Liver (tissue), 3 donors: ENCODE data around the gene KIN.

Experiments
- FOXA1 ChIP-seq: IDR thresholded peaks from 2 replicates; pipeline ENCODE4 v1.6.1; 2016; ENCODE audit warnings: antibody characterized with exemption
- MAX ChIP-seq: IDR thresholded peaks from 2 replicates; pipeline ENCODE4 v1.6.1; 2016; ENCODE audit warnings: antibody characterized with exemption
- RAD21 ChIP-seq, 2 donors: IDR thresholded peaks; 2 replicates each; pipeline ENCODE4 v1.6.1; 2016; ENCODE audit warnings: antibody characterized with exemption in 2 of 2, mild to moderate bottlenecking in 2 of 2
- REST ChIP-seq: IDR thresholded peaks from 2 replicates; pipeline ENCODE4 v1.6.1; 2016; ENCODE audit warnings: antibody characterized with exemption, mild to moderate bottlenecking
- RXRA ChIP-seq, 2 donors: IDR thresholded peaks; 2 replicates each; pipeline ENCODE4 v1.6.1; 2017 to 2018; ENCODE audit warnings: antibody characterized with exemption in 2 of 2, mild to moderate bottlenecking in 1 of 2
- SP1 ChIP-seq: IDR thresholded peaks from 2 replicates; pipeline ENCODE4 v1.6.1; 2018; ENCODE audit warnings: antibody characterized with exemption, mild to moderate bottlenecking
- YY1 ChIP-seq: IDR thresholded peaks from 2 replicates; pipeline ENCODE4 v1.6.1; 2016; ENCODE audit warnings: antibody characterized with exemption, mild to moderate bottlenecking
- TF ChIP-seq, protein P1 (sequence below): fragments of 150-350 bp; IDR thresholded peaks from 2 replicates; pipeline ENCODE4 v1.5.1; 2017; ENCODE audit warnings: improper control_type of control experiment, low read depth, low read length; ENCODE audit not compliant: missing input control
- donor health status: healthy.
- donor health status: healthy.

GRCh38 chr10:7808686-7809267 is 21.0 kb upstream of the KIN start:
- TF ChIP-seq RXRA (IDR thresholded peaks at IDR 0.05), result no peak
- no peak for TF ChIP-seq FOXA1
- no peak for TF ChIP-seq SP1
- TF ChIP-seq, protein P1, sequence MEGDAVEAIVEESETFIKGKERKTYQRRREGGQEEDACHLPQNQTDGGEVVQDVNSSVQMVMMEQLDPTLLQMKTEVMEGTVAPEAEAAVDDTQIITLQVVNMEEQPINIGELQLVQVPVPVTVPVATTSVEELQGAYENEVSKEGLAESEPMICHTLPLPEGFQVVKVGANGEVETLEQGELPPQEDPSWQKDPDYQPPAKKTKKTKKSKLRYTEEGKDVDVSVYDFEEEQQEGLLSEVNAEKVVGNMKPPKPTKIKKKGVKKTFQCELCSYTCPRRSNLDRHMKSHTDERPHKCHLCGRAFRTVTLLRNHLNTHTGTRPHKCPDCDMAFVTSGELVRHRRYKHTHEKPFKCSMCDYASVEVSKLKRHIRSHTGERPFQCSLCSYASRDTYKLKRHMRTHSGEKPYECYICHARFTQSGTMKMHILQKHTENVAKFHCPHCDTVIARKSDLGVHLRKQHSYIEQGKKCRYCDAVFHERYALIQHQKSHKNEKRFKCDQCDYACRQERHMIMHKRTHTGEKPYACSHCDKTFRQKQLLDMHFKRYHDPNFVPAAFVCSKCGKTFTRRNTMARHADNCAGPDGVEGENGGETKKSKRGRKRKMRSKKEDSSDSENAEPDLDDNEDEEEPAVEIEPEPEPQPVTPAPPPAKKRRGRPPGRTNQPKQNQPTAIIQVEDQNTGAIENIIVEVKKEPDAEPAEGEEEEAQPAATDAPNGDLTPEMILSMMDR, result no peak
- TF ChIP-seq RAD21 (IDR thresholded peaks at IDR 0.05), result no peak
- TF ChIP-seq REST, result no peak
- TF ChIP-seq YY1, result no peak
- TF ChIP-seq MAX, result no peak
